ENCODE data around the gene COG5.

- no peak for TF ChIP-seq SIN3A (IDR thresholded peaks at IDR 0.05; ENCODE audit: borderline replicate concordance, insufficient read depth, low read depth, low read length)
- TF ChIP-seq POLR2AphosphoS5 (IDR thresholded peaks at IDR 0.05; ENCODE audit: low read depth, low read length) = no peak
- no peak for TF ChIP-seq CTCF (IDR thresholded peaks at IDR 0.05)
- no peak for TF ChIP-seq REST (IDR thresholded peaks at IDR 0.05; ENCODE audit: insufficient read depth in 1 of 2, low read depth in 2 of 2, low read length in 1 of 2)
- TF ChIP-seq TCF7L2 (IDR thresholded peaks at IDR 0.05; ENCODE audit: low read depth, low read length) = no peak
Observed at GRCh38 chr7:107469929-107470328, 93.8 kb downstream of the COG5 start, which contains the start of gene GPR22.
